Measurements from ENCODE around the gene CAPN8. TPM values are rescaled to one million over a fixed set of nuclear protein-coding genes. Genes with fewer than 3 reads are reported as not detected.

Gene CAPN8
- total and polyA plus RNA-seq, 2 donors = 1.6 to 11.9 TPM

- Histone ChIP-seq H3K4me3 (ENCODE audit: low read depth, low read length) (no peak overlapping the region), H3K4me1 (ENCODE audit: insufficient read depth) (peaks cover 2% of the 10 kb centered on the region), H3K36me3 (ENCODE audit: insufficient read depth) (no peaks in the 10 kb centered on the region), H3K27ac (ENCODE audit: low read depth) (peak overlapping the region; percentile 78)
- DNase-seq (ENCODE audit: extremely low spot score) = no peak
- 68% methylated on average over 5 of the region's 5 CpGs for WGBS
Measured at GRCh38 chr1:223708001-223708359, 42.5 kb upstream of the CAPN8 start.

GRCh38 chr1:223707256-223708000 lies 41.9 kb upstream of the CAPN8 start:
- H3K4me1 ChIP-seq (ENCODE audit: insufficient read depth) = peaks cover 2% of the 10 kb centered on the region
- DNase-seq (ENCODE audit: extremely low spot score) = no peak
- H3K27ac ChIP-seq (ENCODE audit: low read depth) = peak overlapping the region; percentile 78
- H3K36me3 ChIP-seq (ENCODE audit: insufficient read depth) = no peaks in the 10 kb centered on the region
- 42% methylated on average over 6 of the region's 6 CpGs for WGBS
- H3K4me3 ChIP-seq (ENCODE audit: low read depth, low read length) = no peak overlapping the region

GRCh38 chr1:223706077-223706973 lies 40.8 kb upstream of the CAPN8 start:
- DNase-seq (ENCODE audit: extremely low spot score) = no peak
- Histone ChIP-seq H3K4me3 (ENCODE audit: low read depth, low read length) (no peak overlapping the region), H3K4me1 (ENCODE audit: insufficient read depth) (peaks cover 2% of the 10 kb centered on the region), H3K36me3 (ENCODE audit: insufficient read depth) (no peaks in the 10 kb centered on the region), H3K27ac (ENCODE audit: low read depth) (peak overlapping the region; percentile 74)
- 47% methylated on average over 12 of the region's 12 CpGs for WGBS

GRCh38 chr1:223704921-223705878 lies 39.7 kb upstream of the CAPN8 start:
- no peak overlapping the region for H3K27ac ChIP-seq (ENCODE audit: low read depth)
- 47% methylated on average over 8 of the region's 8 CpGs for WGBS
- no peaks in the 10 kb centered on the region for H3K36me3 ChIP-seq (ENCODE audit: insufficient read depth)
- H3K4me1 ChIP-seq (ENCODE audit: insufficient read depth) = peaks cover 2% of the 10 kb centered on the region
- H3K4me3 ChIP-seq (ENCODE audit: low read depth, low read length) = no peak overlapping the region
- DNase-seq (ENCODE audit: extremely low spot score) = no peak

GRCh38 chr1:223703668-223704013 lies 38.1 kb upstream of the CAPN8 start:
- no peak overlapping the region for H3K4me3 ChIP-seq (ENCODE audit: low read depth, low read length)
- H3K4me1 ChIP-seq (ENCODE audit: insufficient read depth) = peaks cover 2% of the 10 kb centered on the region
- no peak overlapping the region for H3K27ac ChIP-seq (ENCODE audit: low read depth)
- 75% methylated on average over 1 of the region's 1 CpG for WGBS
- no peaks in the 10 kb centered on the region for H3K36me3 ChIP-seq (ENCODE audit: insufficient read depth)
- no peak for DNase-seq (ENCODE audit: extremely low spot score)

- no peak for DNase-seq (ENCODE audit: extremely low spot score)
- Histone ChIP-seq H3K27ac (ENCODE audit: low read depth) (no peak overlapping the region), H3K4me3 (ENCODE audit: low read depth, low read length) (no peak overlapping the region), H3K36me3 (ENCODE audit: insufficient read depth) (no peaks in the 10 kb centered on the region), H3K4me1 (ENCODE audit: insufficient read depth) (peaks cover 2% of the 10 kb centered on the region)
- WGBS = 95% methylated on average over 4 of the region's 4 CpGs
Measured at GRCh38 chr1:223702735-223703667, 37.5 kb upstream of the CAPN8 start.

- Histone ChIP-seq H3K36me3 (ENCODE audit: insufficient read depth) (no peaks in the 10 kb centered on the region), H3K4me3 (ENCODE audit: low read depth, low read length) (no peak overlapping the region), H3K4me1 (ENCODE audit: insufficient read depth) (peaks cover 2% of the 10 kb centered on the region), H3K27ac (ENCODE audit: low read depth) (peak overlapping the region; percentile 51)
- 36% methylated on average over 8 of the region's 8 CpGs for WGBS
- DNase-seq (ENCODE audit: extremely low spot score) = no peak
Measured at GRCh38 chr1:223700942-223701637, 35.6 kb upstream of the CAPN8 start.

- DNase-seq (ENCODE audit: extremely low spot score) = no peak
- Histone ChIP-seq H3K27ac (ENCODE audit: low read depth) (no peak overlapping the region), H3K36me3 (ENCODE audit: insufficient read depth) (no peaks in the 10 kb centered on the region), H3K4me1 (ENCODE audit: insufficient read depth) (no peaks in the 10 kb centered on the region), H3K4me3 (ENCODE audit: low read depth, low read length) (no peak overlapping the region)
- WGBS = 80% methylated on average over 5 of the region's 5 CpGs
Measured at GRCh38 chr1:223700388-223700918, 35.0 kb upstream of the CAPN8 start.

- 67% methylated on average over 5 of the region's 5 CpGs for WGBS
Measured at GRCh38 chr1:223695941-223696340, 30.4 kb upstream of the CAPN8 start.

GRCh38 chr1:223695014-223695548 lies 29.6 kb upstream of the CAPN8 start:
- no peak overlapping the region for H3K4me3 ChIP-seq (ENCODE audit: low read depth, low read length)
- no peaks in the 10 kb centered on the region for H3K36me3 ChIP-seq (ENCODE audit: insufficient read depth)
- no peak overlapping the region for H3K27ac ChIP-seq (ENCODE audit: low read depth)
- WGBS = 68% methylated on average over 8 of the region's 8 CpGs
- no peak for DNase-seq (ENCODE audit: extremely low spot score)
- H3K4me1 ChIP-seq (ENCODE audit: insufficient read depth) = no peaks in the 10 kb centered on the region

More at GRCh38 chr1:223695941-223696340, 30.4 kb upstream of the CAPN8 start:
- Histone ChIP-seq H3K4me3 (ENCODE audit: low read depth, low read length) (no peak overlapping the region), H3K4me1 (ENCODE audit: insufficient read depth) (no peaks in the 10 kb centered on the region), H3K36me3 (ENCODE audit: insufficient read depth) (no peaks in the 10 kb centered on the region), H3K27ac (ENCODE audit: low read depth) (no peak overlapping the region)
- DNase-seq (ENCODE audit: extremely low spot score) = no peak

GRCh38 chr1:223691121-223691520 lies 25.6 kb upstream of the CAPN8 start:
- no peaks in the 10 kb centered on the region for H3K36me3 ChIP-seq (ENCODE audit: insufficient read depth)
- 71% methylated on average over 4 of the region's 4 CpGs for WGBS
- H3K4me3 ChIP-seq (ENCODE audit: low read depth, low read length) = no peak overlapping the region
- no peak for DNase-seq (ENCODE audit: extremely low spot score)
- H3K27ac ChIP-seq (ENCODE audit: low read depth) = no peak overlapping the region
- no peaks in the 10 kb centered on the region for H3K4me1 ChIP-seq (ENCODE audit: insufficient read depth)

GRCh38 chr1:223684488-223684792 lies 18.9 kb upstream of the CAPN8 start:
- 80% methylated on average over 3 of the region's 3 CpGs for WGBS
- Histone ChIP-seq H3K36me3 (ENCODE audit: insufficient read depth) (no peaks in the 10 kb centered on the region), H3K4me1 (ENCODE audit: insufficient read depth) (no peaks in the 10 kb centered on the region), H3K4me3 (ENCODE audit: low read depth, low read length) (no peak overlapping the region), H3K27ac (ENCODE audit: low read depth) (no peak overlapping the region)
- DNase-seq (ENCODE audit: extremely low spot score) = no peak

Measured in urinary bladder (tissue), 4 donors.